Right lobe of liver (tissue), 6 donors: ENCODE measurements around the gene S1PR3. TPM values are rescaled to one million over a fixed set of nuclear protein-coding genes. Genes with fewer than 3 reads are reported as not detected.

Experiments used
- ATAC-seq, 4 donors: fragments of 200-7000 bp; cut with Tn5 transposase; one replicate each; pipeline ENCODE4 v1.9.1; 2020; ENCODE audit warnings: mild to moderate bottlenecking in 4 of 4, moderate library complexity in 4 of 4
- DNase-seq, 3 donors: peaks; one replicate each; pipeline ENCODE4 v3.0.0-alpha.2; 2020
- H3K27ac ChIP-seq, 3 donors: fragments of 200-600 bp; one replicate each; pipeline ENCODE4 v1.8.0; 2022
- H3K27me3 ChIP-seq, 2 donors: fragments of 200-600 bp; one replicate each; pipeline ENCODE4 v1.8.0; 2022
- H3K36me3 ChIP-seq, 4 donors: fragments of 200-600 bp; sonication (generic) in 1 of 4; one replicate each; pipeline versions ENCODE4 v1.5.1 to v1.8.0; 2017 to 2022; ENCODE audit warnings: control low read depth in 1 of 4
- H3K4me1 ChIP-seq, 4 donors: fragments of 200-600 bp; sonication (generic) in 1 of 4; one replicate each; pipeline versions ENCODE4 v1.5.1 to v1.8.0; 2017 to 2022; ENCODE audit warnings: control low read depth in 1 of 4
- H3K4me3 ChIP-seq, 3 donors: fragments of 200-600 bp; one replicate each; pipeline ENCODE4 v1.8.0; 2022
- H3K9me3 ChIP-seq, 4 donors: fragments of 200-600 bp; sonication (generic) in 1 of 4; one replicate each; pipeline versions ENCODE4 v1.5.1 to v1.8.0; 2017 to 2022; ENCODE audit warnings: control low read depth in 1 of 4
- POLR2A ChIP-seq: fragments of 450-650 bp; IDR thresholded peaks from one replicate; pipeline ENCODE4 v1.6.1; 2017; ENCODE audit warnings: antibody characterized with exemption, mild to moderate bottlenecking
- WGBS: methylation state at CpG from one replicate; pipeline ENCODE4 v1.1.6; 2018; ENCODE audit warnings: low coverage, low lambda C conversion rate; ENCODE audit not compliant: insufficient coverage; ENCODE audit errors: missing lambda C conversion rate; 5-methylcytosine and 5-hydroxymethylcytosine counted together
- intact Hi-C, 2 donors: fragments of 100-400 bp; cut with DNase I; formaldehyde crosslinking; loops; one replicate each; pipeline versions ENCODE4 v1.11.2 to v1.14.1; 2022
- total RNA-seq, 6 experiments: library from RNA; depleted of rRNA in 2 of 6; stranded (reverse); fragments of >200 nt in 2 of 6; fragmentation: NEBNext Ultra II Directional in 3 of 6; extraction: Animal tissue kit (Norgen Biotek cat#: 25700) in 3 of 6; gene quantifications; one replicate each; pipeline versions ENCODE4 v1.1.0 to v1.2.4, GENCODE V29; 2016 to 2023
- TF ChIP-seq, protein P1 (sequence below), 4 donors: fragments of 200-600 bp in 3 of 4; fragments of 450-650 bp in 1 of 4; IDR thresholded peaks; one replicate each; pipeline versions ENCODE4 v1.5.1 to v1.8.0; 2016 to 2022; ENCODE audit warnings: antibody characterized with exemption in 4 of 4, mild to moderate bottlenecking in 2 of 4
- donor health status: DM: no; HTN: yes; CAD: no.
- donor health status: DM: no; HTN: no; CAD: no.
- donor health status: DM: no; HTN: no; CAD: no.
- donor health status: DM: no; HTN: yes; CAD: no.
- donor health status: DM: no; HTN: yes; CAD: no.

Gene S1PR3
- total RNA-seq, 6 experiments from 2014 or later: 1.0 to 9.5 (median 5.0) TPM

DNA sequence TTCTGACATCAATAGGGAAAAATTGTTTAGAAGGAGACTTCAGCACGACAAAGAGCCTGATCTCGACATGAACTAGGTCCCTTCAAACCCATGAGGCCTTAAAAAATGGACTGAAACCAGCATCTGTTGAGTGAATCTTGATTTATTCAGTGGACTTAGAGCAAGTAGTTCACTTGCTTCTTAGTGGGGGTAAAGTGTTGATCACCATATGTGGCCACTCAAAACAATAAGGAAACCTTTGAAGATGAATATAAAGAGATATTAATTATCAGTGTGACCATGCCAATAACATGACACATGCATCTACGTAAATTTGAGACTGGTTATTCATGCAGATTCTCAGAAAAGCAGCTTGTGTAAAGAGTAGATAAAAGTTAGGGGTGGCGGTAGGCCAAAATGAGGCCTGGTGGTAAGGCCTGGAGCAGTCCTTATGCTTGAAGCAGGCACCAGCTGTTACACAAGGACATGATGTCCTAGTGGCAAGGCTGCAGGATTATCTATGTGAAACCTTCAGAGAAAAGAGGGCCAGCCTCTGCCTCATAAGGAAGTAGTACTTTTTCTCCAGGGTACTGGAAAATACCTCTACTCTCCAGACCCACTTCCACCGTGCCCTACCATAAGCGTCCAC is 61.3 kb downstream of the S1PR3 start:
- H3K4me3 ChIP-seq: no peak overlapping the region
- intact Hi-C loops: no loop called here
- DNase-seq (no peak), ATAC-seq (no peak)
- 89% methylated on average over 6 of the region's 6 CpGs for WGBS
- no peaks in the 10 kb centered on the region for H3K27me3 ChIP-seq
- H3K27ac ChIP-seq: no peak overlapping the region
- no peaks in the 10 kb centered on the region for H3K9me3 ChIP-seq
- H3K36me3 ChIP-seq: no peaks in the 10 kb centered on the region
- H3K4me1 ChIP-seq: no peaks in the 10 kb centered on the region
- TF ChIP-seq, protein P1, sequence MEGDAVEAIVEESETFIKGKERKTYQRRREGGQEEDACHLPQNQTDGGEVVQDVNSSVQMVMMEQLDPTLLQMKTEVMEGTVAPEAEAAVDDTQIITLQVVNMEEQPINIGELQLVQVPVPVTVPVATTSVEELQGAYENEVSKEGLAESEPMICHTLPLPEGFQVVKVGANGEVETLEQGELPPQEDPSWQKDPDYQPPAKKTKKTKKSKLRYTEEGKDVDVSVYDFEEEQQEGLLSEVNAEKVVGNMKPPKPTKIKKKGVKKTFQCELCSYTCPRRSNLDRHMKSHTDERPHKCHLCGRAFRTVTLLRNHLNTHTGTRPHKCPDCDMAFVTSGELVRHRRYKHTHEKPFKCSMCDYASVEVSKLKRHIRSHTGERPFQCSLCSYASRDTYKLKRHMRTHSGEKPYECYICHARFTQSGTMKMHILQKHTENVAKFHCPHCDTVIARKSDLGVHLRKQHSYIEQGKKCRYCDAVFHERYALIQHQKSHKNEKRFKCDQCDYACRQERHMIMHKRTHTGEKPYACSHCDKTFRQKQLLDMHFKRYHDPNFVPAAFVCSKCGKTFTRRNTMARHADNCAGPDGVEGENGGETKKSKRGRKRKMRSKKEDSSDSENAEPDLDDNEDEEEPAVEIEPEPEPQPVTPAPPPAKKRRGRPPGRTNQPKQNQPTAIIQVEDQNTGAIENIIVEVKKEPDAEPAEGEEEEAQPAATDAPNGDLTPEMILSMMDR (IDR thresholded peaks at IDR 0.05): no peak
- TF ChIP-seq POLR2A: no peak

DNA sequence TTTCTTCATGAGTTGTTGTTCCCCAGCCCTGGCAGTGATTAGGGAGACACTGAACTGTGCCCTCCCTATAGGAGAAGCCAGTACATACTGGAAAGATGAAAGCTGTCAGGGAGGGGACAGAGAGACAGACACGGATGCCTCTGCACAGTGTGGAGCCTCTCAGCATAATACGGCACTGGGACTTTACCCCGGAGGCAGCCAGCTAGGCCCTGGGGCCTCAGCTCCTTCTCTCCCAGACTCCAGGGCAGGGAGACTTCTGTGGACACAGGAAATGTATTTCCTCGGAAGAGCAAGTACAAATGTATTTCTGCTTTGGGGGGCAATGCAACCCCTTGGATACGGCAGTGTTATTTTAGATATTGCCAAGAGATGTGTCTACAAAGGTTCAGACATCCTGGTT is 62.0 kb downstream of the S1PR3 start:
- DNase-seq (no peak), ATAC-seq (no peak)
- no peak for TF ChIP-seq POLR2A
- TF ChIP-seq, protein P1 (IDR thresholded peaks at IDR 0.05): no peak
- H3K27ac ChIP-seq: no peak overlapping the region
- H3K4me3 ChIP-seq: no peak overlapping the region
- H3K36me3 ChIP-seq: no peaks in the 10 kb centered on the region
- H3K9me3 ChIP-seq: no peaks in the 10 kb centered on the region
- intact Hi-C loops: no loop called here
- 100% methylated on average over 1 of the region's 5 CpGs for WGBS
- no peaks in the 10 kb centered on the region for H3K4me1 ChIP-seq
- no peaks in the 10 kb centered on the region for H3K27me3 ChIP-seq

Other genes starting within 250 kb of the S1PR3 start
- gene SHC3, start 187.3 kb downstream of the S1PR3 start, total RNA-seq: under 1 TPM; 0.05 to 0.35 (median 0.17) TPM